Calu3 (cell line): Measurements from ENCODE around the gene COX7A2. TPM values are rescaled to one million over a fixed set of nuclear protein-coding genes. Genes with fewer than 3 reads are reported as not detected.
A peak's percentile ranks its signal among the peaks of the same experiment; 100 is the strongest.

Experiments used
- BruUV-seq: library from RNA; stranded (reverse); fragments of 400-500 nt; replicated peaks from 2 replicates; lab custom pipeline; 2021; lab: Mats Ljungman, UMichigan
- CTCF ChIA-PET: fragments of 300-600 bp; sonication (Branson Sonifier 250); formaldehyde crosslinking; loops from one replicate; lab custom pipeline; 2022; ENCODE audit warnings: antibody characterized with exemption; lab: Charles Lee
- DNase-seq: peaks from one replicate; pipeline ENCODE4 v3.0.0; 2022
- H3K27ac Mint-ChIP-seq: one replicate; pipeline ENCODE4 v1.8.0; 2022; ENCODE audit warnings: mixed read lengths; ENCODE audit not compliant: unreplicated experiment
- H3K27me3 Mint-ChIP-seq: one replicate; pipeline ENCODE4 v1.8.0; 2022; ENCODE audit warnings: mixed read lengths; ENCODE audit not compliant: unreplicated experiment
- H3K36me3 Mint-ChIP-seq: one replicate; pipeline ENCODE4 v1.8.0; 2022; ENCODE audit warnings: mild to moderate bottlenecking, moderate library complexity, mixed read lengths; ENCODE audit not compliant: insufficient read depth, unreplicated experiment
- H3K4me1 Mint-ChIP-seq: one replicate; pipeline ENCODE4 v1.8.0; 2022; ENCODE audit warnings: mild to moderate bottlenecking, low read depth, mixed read lengths; ENCODE audit not compliant: unreplicated experiment
- H3K4me3 Mint-ChIP-seq: one replicate; pipeline ENCODE4 v1.8.0; 2022; ENCODE audit warnings: mild to moderate bottlenecking, low read depth, moderate library complexity, mixed read lengths; ENCODE audit not compliant: unreplicated experiment
- H3K9me3 Mint-ChIP-seq: one replicate; pipeline ENCODE4 v1.8.0; 2022; ENCODE audit warnings: low read depth, mixed read lengths; ENCODE audit not compliant: unreplicated experiment
- intact Hi-C: fragments of 100-400 bp; cut with micrococcal nuclease; formaldehyde crosslinking; loops from one replicate; pipeline ENCODE4 v1.10.0; 2022; ENCODE audit not compliant: unreplicated experiment
- total RNA-seq: library from RNA; stranded (reverse); gene quantifications from 2 replicates; pipeline ENCODE4 v1.2.3, GENCODE V29; 2022
- TF ChIP-seq, protein P1 (sequence below): fragments of 200-600 bp; IDR thresholded peaks from one replicate; pipeline ENCODE4 v1.8.0; 2022; ENCODE audit warnings: antibody characterized with exemption; ENCODE audit not compliant: unreplicated experiment

The COX7A2 gene
- total RNA-seq, 1 experiment from 2014 or later, result 459 TPM

DNA sequence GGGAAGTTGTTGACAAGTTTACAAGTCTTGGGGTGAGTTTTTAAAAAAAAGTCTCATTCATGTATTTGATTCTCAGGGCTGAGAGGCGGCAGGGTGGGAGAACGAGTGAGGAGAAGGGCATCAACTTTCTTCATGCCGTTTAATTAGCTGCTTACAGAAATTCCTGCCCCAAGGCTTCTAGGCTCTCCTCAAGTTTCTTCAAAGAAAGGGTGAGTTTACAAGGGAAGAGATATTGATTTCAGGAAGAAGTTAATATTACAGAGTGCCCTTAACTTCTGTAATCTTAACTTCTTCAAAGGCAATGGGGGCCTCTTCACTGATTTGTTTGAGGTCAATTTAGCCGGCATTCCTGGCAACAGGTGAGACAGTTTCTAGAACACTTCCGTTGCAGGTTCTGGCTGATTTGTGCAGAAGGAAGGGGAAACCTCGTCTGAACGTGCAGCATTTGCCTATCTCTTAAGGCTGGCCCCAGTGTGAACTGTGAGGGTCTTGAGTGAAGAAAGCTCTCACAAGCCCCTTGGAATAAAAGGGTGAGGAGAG is 34.3 kb downstream of the COX7A2 start:
- intact Hi-C loops, result loop anchor here (1.0 to 10.0 kb wide), 6 partner anchors 867 to 1532 kb away; no protein-coding TSS in a partner anchor
- peaks cover 32% of the 10 kb centered on the region for H3K27me3 Mint-ChIP-seq
- TF ChIP-seq, protein P1, sequence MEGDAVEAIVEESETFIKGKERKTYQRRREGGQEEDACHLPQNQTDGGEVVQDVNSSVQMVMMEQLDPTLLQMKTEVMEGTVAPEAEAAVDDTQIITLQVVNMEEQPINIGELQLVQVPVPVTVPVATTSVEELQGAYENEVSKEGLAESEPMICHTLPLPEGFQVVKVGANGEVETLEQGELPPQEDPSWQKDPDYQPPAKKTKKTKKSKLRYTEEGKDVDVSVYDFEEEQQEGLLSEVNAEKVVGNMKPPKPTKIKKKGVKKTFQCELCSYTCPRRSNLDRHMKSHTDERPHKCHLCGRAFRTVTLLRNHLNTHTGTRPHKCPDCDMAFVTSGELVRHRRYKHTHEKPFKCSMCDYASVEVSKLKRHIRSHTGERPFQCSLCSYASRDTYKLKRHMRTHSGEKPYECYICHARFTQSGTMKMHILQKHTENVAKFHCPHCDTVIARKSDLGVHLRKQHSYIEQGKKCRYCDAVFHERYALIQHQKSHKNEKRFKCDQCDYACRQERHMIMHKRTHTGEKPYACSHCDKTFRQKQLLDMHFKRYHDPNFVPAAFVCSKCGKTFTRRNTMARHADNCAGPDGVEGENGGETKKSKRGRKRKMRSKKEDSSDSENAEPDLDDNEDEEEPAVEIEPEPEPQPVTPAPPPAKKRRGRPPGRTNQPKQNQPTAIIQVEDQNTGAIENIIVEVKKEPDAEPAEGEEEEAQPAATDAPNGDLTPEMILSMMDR, result no peak
- H3K9me3 Mint-ChIP-seq, result no peaks in the 10 kb centered on the region
- peaks cover 29% of the 10 kb centered on the region for H3K4me1 Mint-ChIP-seq
- CTCF ChIA-PET, result interaction anchor here (0.7 to 2.3 kb wide), 21 partner anchors 8 to 1470 kb away, joined by 3 to 16 read pairs (median 3); partner anchors contain the start of gene COX7A2
- no peak for DNase-seq
- no peak overlapping the region for H3K27ac Mint-ChIP-seq
- BruUV-seq, result no TSS peak
- H3K36me3 Mint-ChIP-seq, result peaks cover 20% of the 10 kb centered on the region
- peak overlapping the region; percentile 14 for H3K4me3 Mint-ChIP-seq

DNA sequence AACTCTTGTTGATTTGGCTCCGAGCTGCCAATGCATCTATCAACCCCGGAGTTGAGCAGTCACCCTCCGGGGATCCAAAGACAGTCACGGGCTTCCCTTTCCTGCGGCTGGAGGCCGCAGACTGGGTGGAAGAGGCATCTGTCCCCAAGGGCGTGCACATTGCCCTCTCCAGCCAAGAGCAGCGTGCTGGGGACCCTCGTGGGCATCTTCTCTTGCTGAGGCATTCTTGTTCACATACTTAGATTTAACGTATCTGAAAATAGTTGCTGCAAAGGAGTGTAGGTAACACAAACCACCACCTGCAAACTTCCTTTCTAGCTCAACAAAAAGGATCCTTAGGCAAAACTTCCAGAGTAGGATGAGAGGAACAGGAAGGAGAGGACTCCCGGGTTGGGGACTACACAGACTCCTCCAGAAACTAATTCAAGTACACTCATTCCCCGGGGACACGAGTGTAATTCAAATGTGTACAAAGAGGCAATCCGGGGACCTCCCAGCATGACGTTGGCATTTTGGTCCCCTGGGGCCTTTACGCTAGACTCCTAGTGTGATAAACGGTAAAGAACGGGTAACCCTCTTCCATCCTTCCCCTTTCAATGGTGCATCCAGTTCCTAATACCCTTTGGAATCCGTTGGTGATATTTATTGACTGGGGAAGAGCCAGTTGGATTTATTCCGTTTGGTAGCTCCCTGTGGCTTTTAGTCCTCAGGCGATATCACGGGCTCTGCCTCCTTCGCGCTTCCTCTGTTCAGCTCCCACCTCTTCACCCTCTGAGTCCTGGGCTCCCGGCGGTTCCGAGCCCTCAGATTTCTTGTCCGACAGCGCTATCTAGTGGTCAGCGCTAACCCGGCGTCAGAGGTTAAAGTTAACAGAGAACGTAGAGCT is 35.1 kb downstream of the COX7A2 start:
- BruUV-seq, result no TSS peak
- TF ChIP-seq, protein P1, result peak; percentile 78
- Mint-ChIP-seq H3K9me3 (no peaks in the 10 kb centered on the region), H3K36me3 (peaks cover 22% of the 10 kb centered on the region), H3K4me3 (peak overlapping the region; percentile 14), H3K27me3 (peaks cover 32% of the 10 kb centered on the region), H3K4me1 (peaks cover 37% of the 10 kb centered on the region), H3K27ac (no peak overlapping the region)
- CTCF ChIA-PET, result interaction anchor here (0.6 to 2.3 kb wide), 25 partner anchors 9 to 1475 kb away, joined by 3 to 16 read pairs (median 3); partner anchors contain the start of gene COX7A2
- DNase-seq, result peak; percentile 85
- intact Hi-C loops, result loop anchor here (1.0 to 10.0 kb wide), 6 partner anchors 866 to 1531 kb away; no protein-coding TSS in a partner anchor

DNA sequence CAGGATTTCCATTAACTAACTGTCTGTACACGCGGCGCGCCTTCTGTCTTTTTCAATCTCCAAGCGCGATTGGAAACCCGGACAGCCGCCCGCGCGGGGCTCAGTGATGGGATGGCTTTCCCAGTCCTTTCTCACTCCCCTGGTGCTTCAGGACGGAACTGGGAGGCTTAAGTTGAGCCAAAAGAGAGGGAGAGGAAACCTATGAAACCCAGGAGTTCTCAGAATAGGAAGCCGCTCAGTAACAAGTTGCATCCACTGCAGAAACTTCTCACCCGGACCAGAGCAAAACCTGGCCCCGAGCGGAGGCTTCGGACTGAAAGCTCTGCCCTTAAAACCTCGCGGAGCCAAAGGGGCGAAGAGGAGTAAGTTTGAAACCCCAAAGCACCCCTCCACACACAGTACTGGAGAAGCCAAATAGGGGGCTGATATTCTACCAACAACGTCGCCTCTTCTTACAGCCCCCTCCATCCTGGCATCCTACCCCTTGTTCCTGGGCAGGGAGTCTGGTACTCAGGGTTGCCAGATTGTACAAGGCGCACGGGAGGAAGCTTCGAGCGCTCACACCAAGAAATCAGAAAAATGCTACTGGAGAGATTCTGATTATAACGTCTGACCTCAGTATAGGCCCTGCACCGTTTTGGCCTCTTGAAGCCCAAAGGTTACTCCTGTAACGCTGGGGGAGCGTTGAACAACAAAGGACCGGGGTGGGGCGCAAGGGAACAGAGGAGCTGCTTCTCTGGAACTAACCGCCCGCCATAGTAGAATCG is 36.8 kb downstream of the COX7A2 start:
- no peak for DNase-seq
- Mint-ChIP-seq H3K27me3 (peaks cover 32% of the 10 kb centered on the region), H3K4me3 (peak overlapping the region; percentile 88), H3K4me1 (peaks cover 54% of the 10 kb centered on the region), H3K9me3 (no peaks in the 10 kb centered on the region), H3K27ac (no peak overlapping the region), H3K36me3 (peaks cover 29% of the 10 kb centered on the region)
- intact Hi-C loops, result loop anchor here (5.0 to 10.0 kb wide), 4 partner anchors 864 to 1529 kb away; no protein-coding TSS in a partner anchor
- CTCF ChIA-PET, result interaction anchor here (0.6 to 1.8 kb wide), 3 partner anchors 180 to 1115 kb away, joined by 3 to 7 read pairs (median 4); no protein-coding TSS in a partner anchor
- TF ChIP-seq, protein P1, result no peak
- no TSS peak for BruUV-seq
